Measurements from ENCODE around the gene SNAPC3. TPM values are rescaled to one million over a fixed set of nuclear protein-coding genes. Genes with fewer than 3 reads are reported as not detected.
"Not testable (repeated sequence)": the region's sequence is repeated elsewhere in the genome, so short reads cannot be mapped to it uniquely, and the experiment has no call there.

The SNAPC3 gene
- total and polyA plus RNA-seq, 4 donors, result 46.3 to 74.3 (median 49.3) TPM

DNA sequence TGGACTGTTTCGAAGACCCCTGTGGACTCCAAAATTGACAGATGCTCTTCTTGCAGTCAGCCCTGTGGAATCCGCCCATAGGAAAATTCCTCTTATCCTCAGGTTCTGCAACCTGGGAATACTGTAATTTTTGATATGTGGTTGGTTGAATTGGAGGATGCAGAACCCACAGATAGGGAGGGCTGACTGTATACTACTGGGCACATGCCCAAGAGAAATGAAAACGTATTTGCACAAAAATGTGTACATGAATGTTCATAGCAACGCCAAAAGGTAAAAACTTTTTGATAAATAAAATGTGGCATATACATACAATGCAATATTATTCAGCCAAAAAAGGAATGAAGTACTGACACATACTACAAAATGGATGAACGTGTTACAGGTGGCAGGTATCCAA lies 1.9 kb upstream of the SNAPC3 start:
- H3K4me3 ChIP-seq (ENCODE audit: low read depth, low read length), result no peak overlapping the region
- no peaks in the 10 kb centered on the region for H3K27me3 ChIP-seq (ENCODE audit: control insufficient read depth, insufficient read depth, low read length)
- no peaks in the 10 kb centered on the region for H3K4me1 ChIP-seq (ENCODE audit: control insufficient read depth, insufficient read depth, low read length)
- DNase-seq (ENCODE audit: low read depth in 4 of 6, low spot score in 6 of 6), result no peak
- no peaks in the 10 kb centered on the region for H3K9me3 ChIP-seq (ENCODE audit: control insufficient read depth, insufficient read depth, low read length)
- no CpG with 5 or more reads among the region's 5 CpGs for WGBS (ENCODE audit: insufficient coverage)
- H3K27ac ChIP-seq (ENCODE audit: low read depth, low read length), result no peak overlapping the region
- peaks cover 7% of the 10 kb centered on the region for H3K36me3 ChIP-seq (ENCODE audit: control insufficient read depth, insufficient read depth, low read length)

DNA sequence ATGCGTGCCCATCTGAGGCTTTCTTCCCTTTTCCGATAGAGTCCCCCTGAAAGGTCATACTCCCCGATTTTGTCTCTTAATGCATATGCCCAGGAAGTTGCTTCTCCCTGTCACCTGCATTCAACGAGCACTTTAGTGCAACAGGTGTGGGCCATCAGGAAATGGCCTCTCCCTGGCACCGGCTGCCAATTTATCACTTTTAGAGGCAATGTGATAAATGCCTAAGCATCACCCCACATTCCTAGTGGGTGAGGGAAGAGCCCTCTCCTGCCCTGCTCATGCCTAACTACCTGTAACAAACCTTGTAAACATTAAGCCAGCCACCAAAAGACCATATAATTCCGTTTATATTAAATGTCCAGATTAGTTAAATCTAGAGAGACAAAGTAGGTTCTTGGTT lies 1.1 kb upstream of the SNAPC3 start:
- Histone ChIP-seq H3K9me3 (ENCODE audit: control insufficient read depth, insufficient read depth, low read length) (no peaks in the 10 kb centered on the region), H3K27ac (ENCODE audit: low read depth, low read length) (no peak overlapping the region), H3K4me3 (ENCODE audit: low read depth, low read length) (no peak overlapping the region), H3K27me3 (ENCODE audit: control insufficient read depth, insufficient read depth, low read length) (no peaks in the 10 kb centered on the region), H3K36me3 (ENCODE audit: control insufficient read depth, insufficient read depth, low read length) (peaks cover 11% of the 10 kb centered on the region), H3K4me1 (ENCODE audit: control insufficient read depth, insufficient read depth, low read length) (no peaks in the 10 kb centered on the region)
- DNase-seq (ENCODE audit: low read depth in 4 of 6, low spot score in 6 of 6), result no peak
- WGBS (ENCODE audit: insufficient coverage), result 97% methylated on average over 5 of the region's 6 CpGs

DNA sequence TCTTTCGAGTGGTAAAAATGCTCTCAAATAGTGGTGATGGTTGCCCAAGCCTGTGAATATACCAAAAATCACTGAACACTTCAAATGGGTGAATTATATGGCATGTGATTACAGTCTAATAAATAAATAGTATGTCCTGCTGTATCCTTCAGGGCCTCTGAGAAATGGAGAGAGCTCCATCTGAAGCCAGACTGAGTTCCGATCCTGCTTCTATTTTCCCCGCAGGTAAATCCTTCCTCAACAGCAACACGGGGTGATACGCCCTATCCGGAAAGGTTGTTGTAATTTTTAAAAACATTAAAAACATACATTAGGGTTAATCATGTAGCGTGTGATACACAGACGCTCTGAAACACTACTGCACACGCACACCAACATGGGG lies 695 bp upstream of the SNAPC3 start:
- 17% methylated on average over 1 of the region's 9 CpGs for WGBS (ENCODE audit: insufficient coverage)
- H3K36me3 ChIP-seq (ENCODE audit: control insufficient read depth, insufficient read depth, low read length), result peaks cover 11% of the 10 kb centered on the region
- peak overlapping the region; percentile 93 for H3K27ac ChIP-seq (ENCODE audit: low read depth, low read length)
- H3K4me1 ChIP-seq (ENCODE audit: control insufficient read depth, insufficient read depth, low read length), result no peaks in the 10 kb centered on the region
- H3K4me3 ChIP-seq (ENCODE audit: low read depth, low read length), result peak overlapping the region; percentile 82
- H3K27me3 ChIP-seq (ENCODE audit: control insufficient read depth, insufficient read depth, low read length), result no peaks in the 10 kb centered on the region
- no peaks in the 10 kb centered on the region for H3K9me3 ChIP-seq (ENCODE audit: control insufficient read depth, insufficient read depth, low read length)
- DNase-seq (ENCODE audit: low read depth in 4 of 6, low spot score in 6 of 6), result no peak

DNA sequence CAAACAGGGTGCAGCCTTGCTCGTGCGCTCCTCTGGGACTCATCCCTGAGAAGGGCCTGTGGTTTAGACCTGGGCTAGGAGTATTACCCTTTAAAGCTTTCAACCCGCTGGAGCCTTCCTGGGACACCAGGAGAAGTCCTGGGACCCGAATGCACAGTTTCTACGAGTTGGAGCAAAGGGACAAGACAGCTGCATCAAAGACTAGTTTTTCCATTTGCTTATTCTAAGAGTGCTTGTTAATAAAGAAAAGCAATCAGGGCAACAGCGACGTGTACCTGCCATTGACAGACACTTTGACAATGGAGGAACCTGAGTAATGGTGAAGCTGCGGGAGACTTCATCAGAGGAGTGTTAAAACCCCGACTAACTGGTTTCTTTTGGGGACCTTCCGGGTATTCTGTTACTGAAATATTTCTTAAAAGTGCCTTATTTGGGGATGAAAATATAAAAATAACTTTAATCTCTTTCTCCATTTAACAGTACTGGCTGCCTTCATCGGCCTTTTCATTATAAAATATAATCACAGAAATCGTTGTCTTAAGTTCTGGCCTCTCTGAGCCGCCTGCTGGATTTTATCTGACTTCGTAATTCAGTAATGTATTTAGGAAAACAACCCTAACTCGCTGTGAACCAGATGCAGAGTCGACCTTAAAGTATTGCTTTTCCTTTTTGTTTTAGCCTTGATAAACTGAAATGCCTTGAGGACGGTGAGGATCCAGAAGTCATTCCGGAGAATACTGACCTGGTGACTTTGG lies 732 bp downstream of the SNAPC3 start:
- 1% methylated on average over 10 of the region's 18 CpGs for WGBS (ENCODE audit: insufficient coverage)
- peaks cover 18% of the 10 kb centered on the region for H3K36me3 ChIP-seq (ENCODE audit: control insufficient read depth, insufficient read depth, low read length)
- peak in 2 of 6 donors; percentile 36 to 68 for DNase-seq (ENCODE audit: low read depth in 4 of 6, low spot score in 6 of 6)
- H3K27me3 ChIP-seq (ENCODE audit: control insufficient read depth, insufficient read depth, low read length), result no peaks in the 10 kb centered on the region
- H3K4me1 ChIP-seq (ENCODE audit: control insufficient read depth, insufficient read depth, low read length), result no peaks in the 10 kb centered on the region
- no peaks in the 10 kb centered on the region for H3K9me3 ChIP-seq (ENCODE audit: control insufficient read depth, insufficient read depth, low read length)
- peak overlapping the region; percentile 82 for H3K4me3 ChIP-seq (ENCODE audit: low read depth, low read length)
- H3K27ac ChIP-seq (ENCODE audit: low read depth, low read length), result peak overlapping the region; percentile 93

DNA sequence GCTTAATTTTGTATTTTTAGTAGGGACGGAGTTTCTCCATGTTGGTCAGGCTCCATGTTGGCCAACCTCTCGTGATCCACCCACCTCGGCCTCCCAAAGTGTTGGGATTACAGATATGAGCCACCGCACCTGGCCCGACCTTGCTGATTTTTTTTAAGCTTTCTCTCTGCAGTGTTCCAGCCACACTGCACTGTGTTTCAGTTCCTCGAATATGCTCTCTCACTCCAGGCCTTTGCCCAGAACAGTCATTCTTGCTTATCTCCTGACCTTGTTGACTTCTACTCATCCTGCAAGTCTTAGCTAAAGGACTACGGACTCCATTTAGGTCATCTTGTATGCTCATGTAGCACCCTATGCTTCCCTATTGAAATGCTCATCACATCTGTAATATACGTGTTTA lies 3.3 kb downstream of the SNAPC3 start:
- peaks cover 18% of the 10 kb centered on the region for H3K36me3 ChIP-seq (ENCODE audit: control insufficient read depth, insufficient read depth, low read length)
- 97% methylated on average over 7 of the region's 8 CpGs for WGBS (ENCODE audit: insufficient coverage)
- H3K9me3 ChIP-seq (ENCODE audit: control insufficient read depth, insufficient read depth, low read length), result no peaks in the 10 kb centered on the region
- H3K27ac ChIP-seq (ENCODE audit: low read depth, low read length), result no peak overlapping the region
- no peaks in the 10 kb centered on the region for H3K27me3 ChIP-seq (ENCODE audit: control insufficient read depth, insufficient read depth, low read length)
- DNase-seq (ENCODE audit: low read depth in 4 of 6, low spot score in 6 of 6), result no peak
- H3K4me1 ChIP-seq (ENCODE audit: control insufficient read depth, insufficient read depth, low read length), result peaks cover 2% of the 10 kb centered on the region
- H3K4me3 ChIP-seq (ENCODE audit: low read depth, low read length), result no peak overlapping the region

DNA sequence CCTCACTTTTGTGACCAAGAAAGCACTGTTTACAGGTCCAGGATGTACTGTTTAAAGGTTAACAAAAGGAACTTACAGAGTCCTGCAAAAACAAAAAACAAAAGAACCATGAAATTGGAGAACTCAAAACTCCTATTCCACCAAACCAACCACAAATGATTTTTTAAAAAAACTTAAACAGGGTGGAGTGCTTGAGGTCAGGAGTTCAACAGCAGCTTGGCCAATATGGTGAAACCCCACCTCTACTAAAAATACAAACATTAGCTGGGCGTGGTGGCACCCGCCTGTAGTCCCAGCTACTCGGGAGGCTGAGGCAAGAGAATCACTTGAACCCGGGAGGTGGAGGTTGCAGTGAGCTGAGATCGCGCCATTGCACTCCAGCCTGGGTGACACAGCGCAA lies 5.0 kb downstream of the SNAPC3 start:
- not testable (repeated sequence) for H3K27me3 ChIP-seq (ENCODE audit: control insufficient read depth, insufficient read depth, low read length); H3K4me3 ChIP-seq (ENCODE audit: low read depth, low read length); DNase-seq (ENCODE audit: low read depth in 4 of 6, low spot score in 6 of 6); H3K9me3 ChIP-seq (ENCODE audit: control insufficient read depth, insufficient read depth, low read length); H3K27ac ChIP-seq (ENCODE audit: low read depth, low read length); H3K4me1 ChIP-seq (ENCODE audit: control insufficient read depth, insufficient read depth, low read length)
- WGBS (ENCODE audit: insufficient coverage), result no CpG with 5 or more reads among the region's 7 CpGs
- H3K36me3 ChIP-seq (ENCODE audit: control insufficient read depth, insufficient read depth, low read length), result peaks cover 18% of the 10 kb centered on the region

DNA sequence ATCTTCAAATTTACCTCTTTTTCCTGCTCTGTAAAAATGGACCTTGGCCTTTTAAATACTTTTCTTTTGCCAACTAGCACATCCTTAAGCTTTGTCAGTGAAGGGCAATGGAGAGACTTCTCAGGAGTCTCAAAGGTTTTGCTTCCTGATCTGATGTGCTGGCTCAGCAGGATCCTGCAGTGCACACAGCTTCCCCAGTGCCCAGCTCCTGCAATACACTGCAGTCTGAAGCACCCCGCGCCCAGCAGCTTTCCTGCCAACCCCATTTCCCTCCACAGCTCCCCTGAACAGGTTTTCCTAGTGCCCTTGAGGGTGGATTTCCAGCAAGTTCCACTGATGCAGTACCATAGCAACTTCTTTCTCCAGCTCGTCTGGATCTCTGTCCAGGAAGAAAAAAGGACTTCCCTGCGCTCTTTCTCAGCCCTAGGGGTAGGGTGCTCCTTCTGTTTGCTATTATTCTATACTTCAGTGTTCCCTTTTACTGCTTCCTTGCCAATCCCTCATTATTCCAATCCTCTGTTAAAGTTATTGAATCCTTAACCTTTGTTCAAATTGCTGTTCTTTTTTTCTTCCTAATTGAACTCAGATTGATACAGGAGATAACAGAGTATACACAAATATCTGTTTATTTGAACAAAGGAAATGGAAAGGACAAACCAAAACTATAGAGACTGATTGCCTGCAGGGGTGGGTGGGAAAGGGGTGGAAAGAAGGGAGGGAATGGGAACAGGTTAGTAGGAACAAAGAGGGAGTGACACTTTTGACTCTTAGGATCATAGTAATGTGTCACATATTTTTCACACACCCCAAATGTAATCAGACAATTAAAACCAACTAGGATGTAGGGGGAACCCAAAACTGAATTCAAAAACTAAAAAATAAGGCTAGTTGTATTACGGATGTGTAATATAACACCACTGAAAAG lies 8.5 kb downstream of the SNAPC3 start:
- Histone ChIP-seq H3K4me3 (ENCODE audit: low read depth, low read length) (no peak overlapping the region), H3K9me3 (ENCODE audit: control insufficient read depth, insufficient read depth, low read length) (no peaks in the 10 kb centered on the region), H3K4me1 (ENCODE audit: control insufficient read depth, insufficient read depth, low read length) (peaks cover 3% of the 10 kb centered on the region), H3K27me3 (ENCODE audit: control insufficient read depth, insufficient read depth, low read length) (no peaks in the 10 kb centered on the region), H3K27ac (ENCODE audit: low read depth, low read length) (no peak overlapping the region), H3K36me3 (ENCODE audit: control insufficient read depth, insufficient read depth, low read length) (peaks cover 20% of the 10 kb centered on the region)
- DNase-seq (ENCODE audit: low read depth in 4 of 6, low spot score in 6 of 6), result peak in 2 of 6 donors; percentile 9 to 20
- WGBS (ENCODE audit: insufficient coverage), result 64% methylated on average over 2 of the region's 5 CpGs

DNA sequence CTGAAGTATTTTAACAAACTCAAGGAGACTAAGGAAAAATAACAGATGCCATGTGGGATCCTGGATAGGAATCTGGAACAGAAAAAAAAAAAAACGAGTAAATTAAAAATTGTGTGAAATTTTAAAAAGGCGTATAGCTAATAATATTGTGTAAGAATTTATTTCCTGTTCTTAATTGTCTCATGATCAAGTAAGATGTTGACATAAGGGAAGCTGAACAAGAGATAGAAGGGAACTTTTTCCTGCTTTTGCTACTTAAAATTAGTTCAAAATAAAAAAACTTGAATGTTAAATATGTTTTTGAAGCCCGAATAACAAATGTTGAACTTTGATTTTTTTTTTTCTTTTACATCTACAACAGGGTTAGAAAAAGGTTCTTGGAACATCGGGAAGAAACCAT lies 10.5 kb downstream of the SNAPC3 start:
- Histone ChIP-seq H3K9me3 (ENCODE audit: control insufficient read depth, insufficient read depth, low read length) (peaks cover 1% of the 10 kb centered on the region), H3K4me1 (ENCODE audit: control insufficient read depth, insufficient read depth, low read length) (peaks cover 3% of the 10 kb centered on the region), H3K4me3 (ENCODE audit: low read depth, low read length) (no peak overlapping the region), H3K27ac (ENCODE audit: low read depth, low read length) (no peak overlapping the region), H3K36me3 (ENCODE audit: control insufficient read depth, insufficient read depth, low read length) (peaks cover 20% of the 10 kb centered on the region), H3K27me3 (ENCODE audit: control insufficient read depth, insufficient read depth, low read length) (no peaks in the 10 kb centered on the region)
- DNase-seq (ENCODE audit: low read depth in 4 of 6, low spot score in 6 of 6), result no peak
- WGBS (ENCODE audit: insufficient coverage), result no CpG with 5 or more reads among the region's 4 CpGs

DNA sequence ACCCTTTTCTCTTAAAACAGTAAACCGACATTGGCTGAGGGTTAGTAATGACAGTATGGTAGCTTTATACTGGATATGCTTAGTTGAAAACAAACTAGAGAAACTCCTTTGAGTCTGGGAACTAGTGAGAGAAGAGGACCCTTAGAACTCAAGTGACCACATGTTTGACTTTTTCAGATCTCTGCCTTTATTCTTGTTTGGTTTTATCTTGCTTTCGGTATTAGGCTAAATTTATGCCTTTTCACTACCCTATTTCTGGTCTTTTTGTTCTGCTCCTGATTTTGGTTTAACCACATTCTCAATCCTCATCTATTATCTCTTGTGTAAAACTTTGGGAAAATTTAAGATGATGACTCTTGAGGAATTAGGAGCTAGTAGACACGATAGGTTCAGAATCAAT lies 11.0 kb downstream of the SNAPC3 start:
- no CpG with 5 or more reads among the region's 3 CpGs for WGBS (ENCODE audit: insufficient coverage)

More for the DNA sequence above, 11.0 kb downstream of the SNAPC3 start:
- Histone ChIP-seq H3K4me1 (ENCODE audit: control insufficient read depth, insufficient read depth, low read length) (peaks cover 3% of the 10 kb centered on the region), H3K27me3 (ENCODE audit: control insufficient read depth, insufficient read depth, low read length) (no peaks in the 10 kb centered on the region), H3K4me3 (ENCODE audit: low read depth, low read length) (no peak overlapping the region), H3K9me3 (ENCODE audit: control insufficient read depth, insufficient read depth, low read length) (peaks cover 1% of the 10 kb centered on the region), H3K36me3 (ENCODE audit: control insufficient read depth, insufficient read depth, low read length) (peaks cover 20% of the 10 kb centered on the region), H3K27ac (ENCODE audit: low read depth, low read length) (no peak overlapping the region)
- DNase-seq (ENCODE audit: low read depth in 4 of 6, low spot score in 6 of 6), result no peak

Data from spinal cord (tissue), 10 donors.